Measurements from ENCODE around the gene ARHGAP12.
A peak's percentile ranks its signal among the peaks of the same experiment; 100 is the strongest.

Gene ARHGAP12

GRCh38 chr10:31820096-31820495 is 108.5 kb downstream of the ARHGAP12 start:
- no peak overlapping the region for H3K27ac ChIP-seq
- no peak for TF ChIP-seq CTCF (IDR thresholded peaks at IDR 0.05)

- TF ChIP-seq CTCF (IDR thresholded peaks at IDR 0.05) (no peak), ZFX (IDR thresholded peaks at IDR 0.05; ENCODE audit: borderline replicate concordance) (no peak)
- H3K27ac ChIP-seq = no peak overlapping the region
Measured at GRCh38 chr10:31819391-31819820, 109.2 kb downstream of the ARHGAP12 start.

DNA sequence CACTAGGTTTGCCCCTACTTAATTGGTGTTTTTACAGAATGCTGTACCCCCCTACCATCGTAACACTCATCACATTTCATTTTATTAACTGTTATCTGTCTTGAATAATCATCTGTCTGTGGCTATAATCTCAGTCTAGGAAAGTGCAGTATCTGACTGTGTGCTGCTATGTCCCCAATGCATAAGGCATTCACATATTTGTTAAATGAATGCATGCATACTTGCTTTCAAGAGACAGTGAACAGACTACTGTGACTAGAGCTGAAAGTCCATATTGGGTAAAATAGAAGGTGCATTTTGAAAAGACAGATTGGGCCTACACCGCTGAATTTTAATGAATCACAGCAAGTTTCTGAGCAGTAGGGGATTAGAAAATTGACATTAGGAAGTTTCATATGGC is 112.3 kb downstream of the ARHGAP12 start:
- no peak overlapping the region for H3K27ac ChIP-seq
- TF ChIP-seq CTCF (IDR thresholded peaks at IDR 0.05) = no peak

- TF ChIP-seq ZFX (IDR thresholded peaks at IDR 0.05; ENCODE audit: borderline replicate concordance) (no peak), CTCF (IDR thresholded peaks at IDR 0.05) (peak; percentile 71)
- no peak overlapping the region for H3K27ac ChIP-seq
Measured at GRCh38 chr10:31808258-31809218, 120.1 kb downstream of the ARHGAP12 start.

- no peak for TF ChIP-seq ZFX (IDR thresholded peaks at IDR 0.05; ENCODE audit: borderline replicate concordance)
- TF ChIP-seq CTCF (IDR thresholded peaks at IDR 0.05) = no peak
- no peak overlapping the region for H3K27ac ChIP-seq
Measured at GRCh38 chr10:31804352-31804810, 124.2 kb downstream of the ARHGAP12 start.

DNA sequence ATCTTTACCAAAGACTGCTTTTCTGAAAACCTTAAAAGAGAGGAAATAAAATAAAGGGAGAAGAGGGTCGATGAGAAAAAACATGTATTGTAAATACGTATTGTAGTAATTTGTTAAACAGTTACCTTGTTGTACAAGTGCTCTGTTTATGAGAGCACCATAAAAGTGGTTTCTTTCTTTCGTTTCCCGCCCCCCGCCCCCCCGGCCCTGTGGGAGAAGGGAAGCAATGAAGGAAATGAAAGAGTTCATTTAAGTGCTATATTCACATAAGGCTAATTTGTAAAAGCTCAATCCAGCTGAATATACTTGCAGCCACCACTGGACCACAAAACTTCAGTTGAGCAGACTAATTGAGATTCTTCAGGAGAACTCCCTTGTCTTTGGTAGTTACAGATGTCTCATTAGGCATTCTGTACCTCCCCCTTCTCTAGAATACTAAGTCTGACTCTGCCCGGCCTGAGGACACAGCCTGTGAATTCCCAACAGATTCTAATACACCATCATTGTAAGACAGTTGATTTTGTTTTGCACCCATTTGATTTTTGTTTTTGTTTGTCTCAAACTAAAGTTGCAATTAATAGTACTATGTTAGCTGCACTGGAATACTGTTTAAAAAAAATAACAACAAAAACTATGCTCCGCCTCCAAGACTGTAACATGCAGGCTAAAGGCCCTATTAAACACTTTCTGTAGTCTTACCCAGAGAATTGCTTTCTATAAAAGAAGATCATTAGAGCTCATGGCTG is 124.9 kb downstream of the ARHGAP12 start:
- no peak overlapping the region for H3K27ac ChIP-seq
- TF ChIP-seq CTCF (IDR thresholded peaks at IDR 0.05) (no peak), ZFX (IDR thresholded peaks at IDR 0.05; ENCODE audit: borderline replicate concordance) (no peak)

DNA sequence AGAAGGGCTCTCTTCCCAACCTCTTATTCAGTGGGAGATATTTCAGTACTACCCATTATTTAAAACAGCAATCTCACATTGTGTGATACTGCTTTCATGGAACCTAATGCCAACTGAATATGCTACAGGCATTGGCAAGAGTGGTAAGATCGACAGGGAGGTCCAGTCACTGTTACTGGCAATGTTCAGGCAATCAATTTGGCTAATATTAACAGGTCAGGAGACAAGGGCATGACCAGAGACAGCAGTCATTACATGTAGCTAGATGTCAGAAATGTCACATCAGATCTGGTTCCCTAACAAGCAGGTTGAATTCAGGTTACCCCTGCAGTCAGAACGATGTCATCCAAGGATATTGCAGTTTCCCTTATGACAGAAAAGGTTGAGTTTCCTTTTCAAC is 129.4 kb downstream of the ARHGAP12 start:
- no peak overlapping the region for H3K27ac ChIP-seq
- TF ChIP-seq CTCF (IDR thresholded peaks at IDR 0.05) (no peak), ZFX (IDR thresholded peaks at IDR 0.05; ENCODE audit: borderline replicate concordance) (no peak)
